Measurements from ENCODE around the gene SGF29. TPM values are rescaled to one million over a fixed set of nuclear protein-coding genes. Genes with fewer than 3 reads are reported as not detected.
"Not testable (repeated sequence)": the region's sequence is repeated elsewhere in the genome, so short reads cannot be mapped to it uniquely, and the experiment has no call there.

The SGF29 gene
- total RNA-seq, 1 donor from 2014 or later: 5.3 TPM

- H3K4me1 Mint-ChIP-seq: peaks cover 13% of the 10 kb centered on the region
- DNase-seq (ENCODE audit: low spot score): peak; percentile 44
- not testable (repeated sequence) for H3K36me3 ChIP-seq
Observed at GRCh38 chr16:28615486-28616223, 61.9 kb downstream of the SGF29 start.

GRCh38 chr16:28616224-28616577, 62.5 kb downstream of the SGF29 start:
- H3F3A ChIP-seq (ENCODE audit: low read depth); H3K36me3 Mint-ChIP-seq; H3K27ac ChIP-seq; H3K9ac ChIP-seq; H3K9me3 Mint-ChIP-seq; H3K27me3 Mint-ChIP-seq (ENCODE audit: insufficient read depth, low read depth); H3K4me1 ChIP-seq; H3K27ac Mint-ChIP-seq; H3K4me3 Mint-ChIP-seq; H3K4me3 ChIP-seq; H4K20me1 ChIP-seq (ENCODE audit: low read depth); H3K4me2 ChIP-seq; H3K79me2 ChIP-seq (ENCODE audit: low read depth); H3K27me3 ChIP-seq; DNase-seq (ENCODE audit: low spot score); H3K9me3 ChIP-seq (ENCODE audit: low read depth); H2AFZ ChIP-seq (replicated peaks); H3K36me3 ChIP-seq: not testable (repeated sequence)
- H3K4me1 Mint-ChIP-seq: peaks cover 10% of the 10 kb centered on the region

More at GRCh38 chr16:28615486-28616223, 61.9 kb downstream of the SGF29 start:
- H3K9me3 ChIP-seq (ENCODE audit: low read depth); H3K9ac ChIP-seq; H3K4me2 ChIP-seq; H3K9me3 Mint-ChIP-seq; H3K27ac Mint-ChIP-seq; H2AFZ ChIP-seq (replicated peaks); H3K79me2 ChIP-seq (ENCODE audit: low read depth); H3K27ac ChIP-seq; H3K4me3 ChIP-seq; H3K27me3 Mint-ChIP-seq (ENCODE audit: insufficient read depth, low read depth); H3F3A ChIP-seq (ENCODE audit: low read depth); H3K36me3 Mint-ChIP-seq; H3K4me3 Mint-ChIP-seq; H4K20me1 ChIP-seq (ENCODE audit: low read depth); H3K27me3 ChIP-seq; H3K4me1 ChIP-seq: not testable (repeated sequence)
- TF ChIP-seq CTCF (IDR thresholded peaks at IDR 0.05): peak; percentile 72

GRCh38 chr16:28616636-28617035, 62.9 kb downstream of the SGF29 start:
- no peak overlapping the region for H2AFZ ChIP-seq (replicated peaks)
- peaks cover 1% of the 10 kb centered on the region for H3K4me1 ChIP-seq
- peaks cover 13% of the 10 kb centered on the region for H3K4me1 Mint-ChIP-seq
- H3K27ac Mint-ChIP-seq: no peak overlapping the region
- H3K36me3 ChIP-seq: no peaks in the 10 kb centered on the region
- no peaks in the 10 kb centered on the region for H3K27me3 ChIP-seq
- H3K4me3 ChIP-seq: no peak overlapping the region
- no peak overlapping the region for H3K27ac ChIP-seq
- DNase-seq (ENCODE audit: low spot score): no peak
- TF ChIP-seq CTCF (IDR thresholded peaks at IDR 0.05) (no peak), EZH2phosphoT487 (IDR thresholded peaks at IDR 0.05) (no peak), EZH2 (IDR thresholded peaks at IDR 0.05) (no peak)
- no peaks in the 10 kb centered on the region for H3K36me3 Mint-ChIP-seq
- no peak overlapping the region for H3K4me3 Mint-ChIP-seq
- peaks cover under 1% of the 10 kb centered on the region for H3F3A ChIP-seq (ENCODE audit: low read depth)
- H3K4me2 ChIP-seq: no peak overlapping the region
- H3K27me3 Mint-ChIP-seq (ENCODE audit: insufficient read depth, low read depth): peaks cover 3% of the 10 kb centered on the region
- H3K79me2 ChIP-seq (ENCODE audit: low read depth): no peaks in the 10 kb centered on the region
- H3K9me3 Mint-ChIP-seq: no peaks in the 10 kb centered on the region
- no peaks in the 10 kb centered on the region for H4K20me1 ChIP-seq (ENCODE audit: low read depth)
- H3K9ac ChIP-seq: no peak overlapping the region
- no peaks in the 10 kb centered on the region for H3K9me3 ChIP-seq (ENCODE audit: low read depth)

- no peak overlapping the region for H3K4me2 ChIP-seq
- no peak for DNase-seq (ENCODE audit: low spot score)
- H3K36me3 Mint-ChIP-seq: no peaks in the 10 kb centered on the region
- H3K27me3 Mint-ChIP-seq (ENCODE audit: insufficient read depth, low read depth): peaks cover 5% of the 10 kb centered on the region
- H3K36me3 ChIP-seq: no peaks in the 10 kb centered on the region
- no peak overlapping the region for H3K4me3 Mint-ChIP-seq
- no peak for TF ChIP-seq CTCF (IDR thresholded peaks at IDR 0.05)
- no peaks in the 10 kb centered on the region for H4K20me1 ChIP-seq (ENCODE audit: low read depth)
- no peak overlapping the region for H3K27ac Mint-ChIP-seq
- H3K4me3 ChIP-seq: no peak overlapping the region
- peaks cover 4% of the 10 kb centered on the region for H3K4me1 ChIP-seq
- peaks cover 4% of the 10 kb centered on the region for H3F3A ChIP-seq (ENCODE audit: low read depth)
- H3K9me3 Mint-ChIP-seq: no peaks in the 10 kb centered on the region
- H3K79me2 ChIP-seq (ENCODE audit: low read depth): no peaks in the 10 kb centered on the region
- peaks cover 20% of the 10 kb centered on the region for H3K4me1 Mint-ChIP-seq
- no peaks in the 10 kb centered on the region for H3K9me3 ChIP-seq (ENCODE audit: low read depth)
- H2AFZ ChIP-seq (replicated peaks): no peak overlapping the region
- H3K9ac ChIP-seq: no peak overlapping the region
- H3K27ac ChIP-seq: no peak overlapping the region
- H3K27me3 ChIP-seq: no peaks in the 10 kb centered on the region
Observed at GRCh38 chr16:28617874-28618273, 64.2 kb downstream of the SGF29 start.

- not testable (repeated sequence) for H3K27me3 Mint-ChIP-seq (ENCODE audit: insufficient read depth, low read depth); H3K9me3 Mint-ChIP-seq; H3K9me3 ChIP-seq (ENCODE audit: low read depth); H3K36me3 Mint-ChIP-seq; DNase-seq (ENCODE audit: low spot score); H3K9ac ChIP-seq; H3K36me3 ChIP-seq; H3K27ac Mint-ChIP-seq; H3K4me2 ChIP-seq; H3F3A ChIP-seq (ENCODE audit: low read depth); H2AFZ ChIP-seq (replicated peaks); H4K20me1 ChIP-seq (ENCODE audit: low read depth); H3K4me3 ChIP-seq; H3K27ac ChIP-seq; H3K4me1 ChIP-seq; H3K79me2 ChIP-seq (ENCODE audit: low read depth); H3K4me3 Mint-ChIP-seq; H3K27me3 ChIP-seq
- peaks cover 22% of the 10 kb centered on the region for H3K4me1 Mint-ChIP-seq
Observed at GRCh38 chr16:28620316-28620715, 66.6 kb downstream of the SGF29 start.

Data from neural progenitor cell (in vitro differentiated cells).